ENCODE data around the gene STRIT1.

GRCh38 chr3:155303540-155304097 lies 10.1 kb upstream of the STRIT1 start:
- no peak for TF ChIP-seq POLR2AphosphoS5 (IDR thresholded peaks at IDR 0.05)
- TF ChIP-seq, protein P1, sequence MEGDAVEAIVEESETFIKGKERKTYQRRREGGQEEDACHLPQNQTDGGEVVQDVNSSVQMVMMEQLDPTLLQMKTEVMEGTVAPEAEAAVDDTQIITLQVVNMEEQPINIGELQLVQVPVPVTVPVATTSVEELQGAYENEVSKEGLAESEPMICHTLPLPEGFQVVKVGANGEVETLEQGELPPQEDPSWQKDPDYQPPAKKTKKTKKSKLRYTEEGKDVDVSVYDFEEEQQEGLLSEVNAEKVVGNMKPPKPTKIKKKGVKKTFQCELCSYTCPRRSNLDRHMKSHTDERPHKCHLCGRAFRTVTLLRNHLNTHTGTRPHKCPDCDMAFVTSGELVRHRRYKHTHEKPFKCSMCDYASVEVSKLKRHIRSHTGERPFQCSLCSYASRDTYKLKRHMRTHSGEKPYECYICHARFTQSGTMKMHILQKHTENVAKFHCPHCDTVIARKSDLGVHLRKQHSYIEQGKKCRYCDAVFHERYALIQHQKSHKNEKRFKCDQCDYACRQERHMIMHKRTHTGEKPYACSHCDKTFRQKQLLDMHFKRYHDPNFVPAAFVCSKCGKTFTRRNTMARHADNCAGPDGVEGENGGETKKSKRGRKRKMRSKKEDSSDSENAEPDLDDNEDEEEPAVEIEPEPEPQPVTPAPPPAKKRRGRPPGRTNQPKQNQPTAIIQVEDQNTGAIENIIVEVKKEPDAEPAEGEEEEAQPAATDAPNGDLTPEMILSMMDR (IDR thresholded peaks at IDR 0.05), result no peak
- no peak for TF ChIP-seq POLR2A (IDR thresholded peaks at IDR 0.05)
